ENCODE data around the gene MAPK9.

GRCh38 chr5:180318456-180319089 lies 26.7 kb upstream of the MAPK9 start:
- no peak for TF ChIP-seq CTCF (IDR thresholded peaks at IDR 0.05; ENCODE audit: low read depth, low read length, poor library complexity, severe bottlenecking)
- TF ChIP-seq EZH2phosphoT487 (IDR thresholded peaks at IDR 0.05; ENCODE audit: borderline replicate concordance, low read length) = no peak

All from DOHH2 (cell line).